ENCODE data around the gene PTPRE.
A peak's percentile ranks its signal among the peaks of the same experiment; 100 is the strongest.

The PTPRE gene

DNA sequence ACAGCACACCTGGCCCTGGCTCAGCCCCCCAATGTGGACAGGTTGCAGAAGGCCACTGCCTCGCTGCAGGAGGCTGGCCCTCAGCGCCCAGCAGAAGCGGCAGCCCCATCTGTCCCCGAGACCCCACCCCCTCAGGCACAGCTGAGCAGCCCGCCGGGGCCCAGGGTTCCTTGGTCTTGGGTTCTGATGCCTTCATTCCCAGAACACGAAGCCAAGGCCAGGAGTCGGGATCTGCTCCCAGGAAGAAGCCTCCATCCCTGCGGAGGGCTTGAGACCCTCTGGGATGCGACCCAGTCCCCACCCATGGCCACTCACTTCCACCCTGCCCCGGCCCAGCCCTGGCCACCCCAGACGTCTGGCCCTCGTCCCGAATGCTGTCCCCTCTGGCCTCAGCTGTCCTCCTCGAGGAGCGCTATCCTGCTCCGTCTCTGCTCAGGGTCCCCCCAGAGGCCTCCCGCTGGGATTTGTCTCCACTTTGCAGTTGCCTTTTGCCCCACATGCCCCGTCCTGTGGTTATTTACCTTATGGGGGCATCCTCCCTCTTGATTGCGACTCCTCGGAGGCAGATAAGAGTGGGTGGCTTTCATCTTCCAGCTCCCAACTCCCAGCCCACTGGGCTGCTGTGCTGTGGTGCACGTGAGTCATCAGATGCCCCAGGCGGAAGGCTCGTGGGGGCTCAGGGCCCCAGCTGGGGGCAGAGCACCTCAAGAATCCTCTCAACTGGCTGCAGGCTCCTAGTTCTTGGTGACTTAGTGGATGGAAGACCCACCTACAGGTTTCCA is 121.8 kb downstream of the PTPRE start:
- TF ChIP-seq TAF1 (IDR thresholded peaks at IDR 0.05; ENCODE audit: borderline replicate concordance, low read depth, low read length) (no peak), POLR2AphosphoS5 (IDR thresholded peaks at IDR 0.05; ENCODE audit: low read depth, low read length) (no peak), POLR2A (IDR thresholded peaks at IDR 0.05; ENCODE audit: low read depth, low read length) (no peak)
- DNase-seq (ENCODE audit: insufficient read length) (no peak), FAIRE-seq (no peak)

DNA sequence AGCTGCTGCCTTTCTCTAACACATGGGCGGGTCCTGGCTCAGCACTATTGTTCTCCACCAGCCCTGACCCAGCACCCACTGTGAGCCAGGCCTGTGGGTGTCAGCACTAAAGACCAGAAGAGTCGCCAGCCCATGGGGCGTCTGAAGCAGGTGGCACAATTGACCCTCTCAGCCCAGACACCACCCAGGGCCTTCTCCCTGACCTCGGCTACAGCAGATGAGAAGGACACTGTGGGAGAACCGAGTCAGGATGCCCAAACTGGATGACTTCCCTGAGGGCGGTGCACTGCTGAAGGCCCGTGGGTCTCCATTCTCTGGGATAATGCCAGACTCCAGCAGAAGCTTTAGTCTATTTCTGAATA is 122.4 kb downstream of the PTPRE start:
- no peak for DNase-seq (ENCODE audit: insufficient read length)
- no peak for FAIRE-seq
- no peak for TF ChIP-seq TAF1 (IDR thresholded peaks at IDR 0.05; ENCODE audit: borderline replicate concordance, low read depth, low read length)
- TF ChIP-seq POLR2AphosphoS5 (IDR thresholded peaks at IDR 0.05; ENCODE audit: low read depth, low read length) = no peak
- TF ChIP-seq POLR2A (IDR thresholded peaks at IDR 0.05; ENCODE audit: low read depth, low read length) = no peak

DNA sequence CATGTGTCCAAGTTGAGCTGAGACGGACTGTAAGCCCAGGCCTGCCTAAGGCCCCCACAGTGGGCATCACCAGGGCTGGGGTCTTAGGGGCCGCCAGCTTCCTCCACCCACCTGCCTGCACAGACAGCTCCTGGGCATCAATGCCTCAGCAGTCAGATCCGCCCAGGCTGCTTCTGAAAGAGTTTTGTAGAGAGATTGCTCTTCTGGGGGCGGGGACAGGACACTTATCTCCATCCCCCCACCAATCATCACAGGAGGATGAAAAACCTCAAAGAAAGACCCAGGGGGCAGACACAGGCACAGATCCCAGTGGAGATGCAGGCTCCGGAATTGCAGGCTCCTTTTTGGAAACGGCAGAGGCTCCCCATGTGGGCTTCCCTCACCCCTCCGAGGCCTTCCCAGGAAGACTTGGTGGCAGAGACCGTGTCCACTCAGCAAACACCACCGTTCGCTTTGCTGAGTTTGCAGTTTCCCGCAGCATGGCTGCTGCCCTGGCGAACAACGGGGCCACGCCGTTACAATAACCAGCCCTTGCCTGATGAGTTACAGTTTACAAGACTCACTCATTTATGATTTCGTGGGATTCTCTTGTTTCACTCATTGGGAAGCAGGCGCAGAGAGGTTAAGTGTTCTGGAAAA is 122.9 kb downstream of the PTPRE start:
- DNase-seq (ENCODE audit: insufficient read length) (no peak), FAIRE-seq (no peak)
- no peak for TF ChIP-seq TAF1 (IDR thresholded peaks at IDR 0.05; ENCODE audit: borderline replicate concordance, low read depth, low read length)
- TF ChIP-seq POLR2A (IDR thresholded peaks at IDR 0.05; ENCODE audit: low read depth, low read length) = no peak
- no peak for TF ChIP-seq POLR2AphosphoS5 (IDR thresholded peaks at IDR 0.05; ENCODE audit: low read depth, low read length)

DNA sequence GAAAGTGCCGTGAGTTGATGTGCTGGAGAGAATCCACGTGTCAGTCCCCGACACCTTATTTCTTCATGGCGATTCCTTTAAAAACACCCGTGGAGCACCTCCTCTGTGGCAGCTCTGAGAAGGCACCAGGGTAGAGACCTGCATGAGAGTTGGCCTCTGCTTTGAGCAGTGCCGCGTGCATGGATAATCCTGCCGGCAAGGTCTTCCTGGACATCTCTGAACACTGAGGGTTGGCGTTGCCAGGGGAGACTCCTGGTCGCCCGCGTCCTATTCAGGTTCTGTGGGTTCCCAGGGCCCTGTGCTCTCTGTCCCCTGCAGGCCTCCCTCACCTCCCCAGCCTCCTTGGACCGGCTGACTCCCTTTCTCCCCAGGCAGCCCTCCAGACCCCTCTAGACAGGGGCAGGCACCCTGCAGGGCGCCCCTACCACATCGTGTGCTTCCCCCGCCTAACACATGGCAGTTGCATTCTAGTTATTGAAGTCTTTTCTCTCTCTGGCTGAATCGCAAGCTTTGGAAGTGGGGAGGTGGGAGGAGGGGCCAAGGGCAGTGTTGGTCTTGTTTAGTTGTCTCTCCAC is 123.7 kb downstream of the PTPRE start:
- TF ChIP-seq POLR2A (IDR thresholded peaks at IDR 0.05; ENCODE audit: low read depth, low read length) = no peak
- TF ChIP-seq POLR2AphosphoS5 (IDR thresholded peaks at IDR 0.05; ENCODE audit: low read depth, low read length) = no peak
- TF ChIP-seq TAF1 (IDR thresholded peaks at IDR 0.05; ENCODE audit: borderline replicate concordance, low read depth, low read length) = no peak
- FAIRE-seq (no peak), DNase-seq (ENCODE audit: insufficient read length) (no peak)

DNA sequence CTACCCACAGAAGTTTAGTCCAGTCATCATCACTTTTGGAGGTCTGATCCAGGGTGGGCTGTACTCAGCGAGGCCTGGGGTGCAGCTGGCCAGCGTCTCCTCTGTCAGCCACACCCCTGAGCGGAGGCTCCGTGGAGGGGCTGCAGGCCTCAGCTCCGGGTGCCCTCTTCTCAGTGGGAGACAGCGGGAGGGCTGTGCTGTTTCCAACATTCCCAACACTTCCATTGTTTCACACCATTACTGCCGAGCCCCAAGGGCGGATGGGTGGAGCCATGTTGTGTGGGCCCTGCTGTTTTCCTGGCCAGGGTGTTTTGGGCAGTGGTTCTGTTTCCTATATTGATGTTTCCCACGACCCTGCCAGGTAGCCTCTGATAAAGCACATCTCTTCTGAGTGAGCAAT is 124.3 kb downstream of the PTPRE start:
- no peak for FAIRE-seq
- TF ChIP-seq POLR2AphosphoS5 (IDR thresholded peaks at IDR 0.05; ENCODE audit: low read depth, low read length) = no peak
- TF ChIP-seq TAF1 (IDR thresholded peaks at IDR 0.05; ENCODE audit: borderline replicate concordance, low read depth, low read length) = no peak

DNA sequence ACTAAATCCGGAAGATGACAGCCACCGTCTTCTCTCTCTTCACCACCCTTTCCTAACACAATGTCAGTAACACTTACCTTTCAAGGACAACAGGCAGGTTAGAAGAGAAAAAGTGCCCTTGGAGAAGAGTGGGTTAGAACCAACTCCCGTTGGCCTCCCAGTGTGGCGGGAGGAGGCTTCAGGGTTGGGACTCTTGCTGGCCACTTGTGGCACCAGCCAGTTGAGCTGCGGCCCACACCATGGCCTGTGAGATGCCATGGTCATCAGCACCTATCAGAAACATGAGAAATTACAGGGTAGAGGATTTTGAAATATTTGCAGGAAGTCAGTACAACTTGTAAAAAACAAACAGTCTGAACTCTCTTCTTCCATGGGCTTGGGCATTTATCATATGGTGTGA is 125.6 kb downstream of the PTPRE start:
- no peak for DNase-seq (ENCODE audit: insufficient read length)
- FAIRE-seq = no peak
- TF ChIP-seq POLR2AphosphoS5 (IDR thresholded peaks at IDR 0.05; ENCODE audit: low read depth, low read length) = no peak
- no peak for TF ChIP-seq POLR2A (IDR thresholded peaks at IDR 0.05; ENCODE audit: low read depth, low read length)
- no peak for TF ChIP-seq TAF1 (IDR thresholded peaks at IDR 0.05; ENCODE audit: borderline replicate concordance, low read depth, low read length)

More for the DNA sequence above, 124.3 kb downstream of the PTPRE start:
- DNase-seq (ENCODE audit: insufficient read length) = no peak

DNA sequence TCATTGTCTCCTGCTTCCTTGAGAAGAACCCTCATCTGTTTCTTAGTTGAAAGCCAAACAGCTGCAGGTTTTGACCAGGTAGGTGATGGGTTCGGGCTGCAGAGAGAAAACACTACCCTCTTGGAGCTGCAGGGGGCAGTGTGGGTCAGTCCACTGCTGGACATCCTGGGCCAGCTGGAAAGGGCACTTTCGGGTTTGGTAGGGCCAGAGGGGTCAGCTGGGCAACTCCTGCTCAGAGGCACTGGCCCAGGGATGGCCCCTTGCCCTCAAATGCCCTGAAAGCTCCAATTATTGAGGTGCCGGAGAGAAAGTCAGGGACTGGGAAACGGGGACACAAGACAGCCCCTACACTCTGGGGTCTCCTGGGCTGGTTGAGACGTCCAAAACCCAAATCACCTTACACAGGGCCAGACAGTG is 128.7 kb downstream of the PTPRE start:
- FAIRE-seq = peak; percentile 73
- peak; percentile 49 for DNase-seq (ENCODE audit: insufficient read length)
- TF ChIP-seq POLR2A (IDR thresholded peaks at IDR 0.05; ENCODE audit: low read depth, low read length) (no peak), POLR2AphosphoS5 (IDR thresholded peaks at IDR 0.05; ENCODE audit: low read depth, low read length) (no peak), TAF1 (IDR thresholded peaks at IDR 0.05; ENCODE audit: borderline replicate concordance, low read depth, low read length) (no peak)

DNA sequence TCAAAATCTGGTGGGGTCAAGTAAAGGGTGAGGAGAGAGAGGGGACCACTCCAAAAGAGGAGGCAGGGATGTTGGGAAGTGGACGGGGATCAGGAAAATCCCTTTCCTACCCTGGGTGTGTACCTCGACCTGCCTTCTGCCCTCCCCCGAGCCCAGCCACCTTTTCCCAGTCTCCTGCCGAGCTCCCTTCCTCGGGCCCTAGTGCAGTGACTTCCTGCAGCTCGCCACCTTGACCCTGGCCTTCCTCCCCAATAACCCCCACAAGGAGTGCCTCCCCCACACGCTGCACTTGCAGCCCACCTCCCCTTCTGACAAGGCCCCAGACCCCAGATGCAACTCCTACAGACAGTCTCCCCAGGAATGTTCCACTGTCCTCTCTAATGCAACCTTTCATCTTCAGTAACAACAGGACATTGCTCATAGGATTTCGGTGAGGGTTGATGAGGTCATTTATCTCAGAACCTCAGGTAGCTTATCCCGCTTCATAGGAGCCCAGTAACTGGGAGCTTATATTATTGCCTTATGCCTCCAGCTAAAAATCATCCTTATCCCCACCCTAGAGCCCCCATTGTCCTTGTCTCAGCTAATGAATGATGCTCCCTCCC is 129.2 kb downstream of the PTPRE start:
- no peak for TF ChIP-seq POLR2AphosphoS5 (IDR thresholded peaks at IDR 0.05; ENCODE audit: low read depth, low read length)
- TF ChIP-seq POLR2A (IDR thresholded peaks at IDR 0.05; ENCODE audit: low read depth, low read length) = no peak
- TF ChIP-seq TAF1 (IDR thresholded peaks at IDR 0.05; ENCODE audit: borderline replicate concordance, low read depth, low read length) = no peak
- FAIRE-seq (no peak), DNase-seq (ENCODE audit: insufficient read length) (no peak)

DNA sequence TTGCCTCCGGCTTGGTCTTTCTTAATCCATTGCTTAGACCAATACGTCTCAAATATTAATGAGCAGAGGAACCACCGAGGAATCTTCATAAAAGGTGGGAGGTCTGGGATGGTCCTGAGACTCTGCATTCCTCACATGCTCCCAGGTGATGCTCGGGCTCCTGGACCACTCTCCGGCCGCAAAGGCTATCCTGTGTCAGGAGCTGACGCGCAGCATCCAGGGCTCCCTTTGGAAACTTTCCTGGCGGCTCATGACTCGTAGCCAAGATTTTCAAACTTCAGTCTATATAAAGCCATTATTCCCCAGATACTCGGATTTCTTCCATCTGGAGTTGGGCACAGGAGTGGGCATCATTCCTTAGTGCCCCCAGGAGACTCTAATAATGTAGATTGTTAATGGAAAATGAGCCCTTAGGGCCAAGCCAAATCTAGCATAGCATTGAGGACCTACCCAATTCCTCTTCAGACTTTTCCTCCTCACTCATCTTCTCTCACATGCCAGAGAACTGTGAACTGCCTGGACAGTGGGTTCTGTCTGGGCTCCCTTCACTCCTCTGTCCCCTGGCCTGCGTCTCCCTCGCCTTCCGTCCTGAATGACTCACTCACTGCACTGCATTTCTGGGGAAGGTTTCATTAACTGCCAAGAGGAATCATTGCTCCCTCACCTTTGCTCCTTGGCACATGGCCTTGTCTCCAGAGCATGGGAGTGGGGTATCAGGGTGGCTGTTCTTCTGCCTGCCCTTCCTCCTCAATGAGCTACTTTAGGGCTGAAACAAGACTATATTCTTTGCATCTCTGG is 130.0 kb downstream of the PTPRE start:
- TF ChIP-seq POLR2A (IDR thresholded peaks at IDR 0.05; ENCODE audit: low read depth, low read length) = no peak
- TF ChIP-seq TAF1 (IDR thresholded peaks at IDR 0.05; ENCODE audit: borderline replicate concordance, low read depth, low read length) = no peak
- no peak for TF ChIP-seq POLR2AphosphoS5 (IDR thresholded peaks at IDR 0.05; ENCODE audit: low read depth, low read length)
- DNase-seq (ENCODE audit: insufficient read length) (no peak), FAIRE-seq (no peak)

DNA sequence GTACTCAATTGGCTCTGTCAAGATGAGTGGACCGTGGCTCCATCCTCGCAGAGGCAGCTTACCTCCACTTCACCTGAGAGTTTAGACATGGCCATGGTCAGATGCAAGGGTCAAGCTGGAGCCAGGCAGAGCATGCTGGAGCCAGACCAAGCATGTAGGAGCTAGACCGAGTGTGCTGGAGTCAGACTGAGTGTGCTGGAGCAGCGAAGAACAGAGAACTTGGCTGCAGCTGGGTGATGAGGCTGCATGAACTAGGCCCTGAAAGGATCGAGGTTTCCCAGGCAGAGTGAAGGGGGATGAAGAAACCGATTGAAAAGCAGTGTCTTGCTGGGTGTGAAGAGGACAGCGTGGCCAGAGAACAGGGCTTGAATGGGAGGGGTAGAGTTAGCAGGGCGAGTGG is 133.2 kb downstream of the PTPRE start:
- FAIRE-seq (no peak), DNase-seq (ENCODE audit: insufficient read length) (no peak)

DNA sequence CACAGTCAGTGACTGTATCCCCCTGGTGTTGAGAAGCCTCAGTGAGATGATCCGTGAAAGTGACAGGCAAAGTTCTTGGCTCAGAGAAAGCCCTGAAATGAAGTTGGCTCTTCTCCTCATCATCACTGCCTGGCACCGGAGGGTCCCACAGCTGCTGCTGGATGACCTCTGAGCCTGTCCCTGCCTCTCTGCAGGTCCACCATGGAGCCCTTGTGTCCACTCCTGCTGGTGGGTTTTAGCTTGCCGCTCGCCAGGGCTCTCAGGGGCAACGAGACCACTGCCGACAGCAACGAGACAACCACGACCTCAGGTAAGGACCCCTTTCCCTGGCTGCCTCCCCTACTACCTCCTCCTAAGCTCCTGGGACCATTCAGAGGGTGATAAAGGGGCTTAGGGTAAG is 133.8 kb downstream of the PTPRE start:
- TF ChIP-seq POLR2AphosphoS5 (IDR thresholded peaks at IDR 0.05; ENCODE audit: low read depth, low read length) = no peak
- no peak for TF ChIP-seq POLR2A (IDR thresholded peaks at IDR 0.05; ENCODE audit: low read depth, low read length)
- TF ChIP-seq TAF1 (IDR thresholded peaks at IDR 0.05; ENCODE audit: borderline replicate concordance, low read depth, low read length) = no peak
- FAIRE-seq (no peak), DNase-seq (ENCODE audit: insufficient read length) (no peak)

More for the DNA sequence above, 133.2 kb downstream of the PTPRE start:
- TF ChIP-seq POLR2AphosphoS5 (IDR thresholded peaks at IDR 0.05; ENCODE audit: low read depth, low read length) = no peak
- no peak for TF ChIP-seq POLR2A (IDR thresholded peaks at IDR 0.05; ENCODE audit: low read depth, low read length)
- TF ChIP-seq TAF1 (IDR thresholded peaks at IDR 0.05; ENCODE audit: borderline replicate concordance, low read depth, low read length) = no peak
